ENCODE results near the gene TBCEL.
"Not testable (repeated sequence)": the region's sequence is repeated elsewhere in the genome, so short reads cannot be mapped to it uniquely, and the experiment has no call there.

The TBCEL gene

DNA sequence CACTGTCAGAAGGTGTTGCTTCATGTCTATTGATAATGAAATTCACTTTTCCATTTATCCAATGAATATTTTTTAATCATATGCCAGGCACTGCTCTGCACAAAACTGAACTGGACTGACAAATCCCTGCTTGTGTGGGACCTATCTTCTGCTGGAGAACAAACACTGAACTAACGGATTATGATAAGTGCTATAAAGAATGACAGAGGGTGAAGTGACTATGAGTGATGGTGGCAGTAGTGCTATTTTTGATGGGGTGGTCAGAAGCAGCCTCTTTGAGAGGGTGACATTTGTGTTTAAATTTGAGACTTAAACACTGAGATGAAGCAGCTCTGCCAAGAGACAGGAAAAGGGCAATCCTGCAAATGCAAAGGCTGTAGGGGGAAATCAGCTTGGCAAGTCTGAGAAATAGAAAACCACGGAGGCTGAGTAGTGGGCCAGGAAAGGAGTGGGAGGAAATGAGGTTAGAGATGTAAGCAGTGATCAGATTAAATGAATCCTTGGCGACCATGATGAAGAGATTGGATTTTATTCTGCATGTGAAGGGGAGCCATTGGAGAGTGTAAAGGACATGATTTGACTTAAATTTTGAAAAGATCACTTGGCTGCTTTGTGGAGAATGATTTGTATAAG lies 6.0 kb downstream of the TBCEL start:
- DNase-seq: no peak

DNA sequence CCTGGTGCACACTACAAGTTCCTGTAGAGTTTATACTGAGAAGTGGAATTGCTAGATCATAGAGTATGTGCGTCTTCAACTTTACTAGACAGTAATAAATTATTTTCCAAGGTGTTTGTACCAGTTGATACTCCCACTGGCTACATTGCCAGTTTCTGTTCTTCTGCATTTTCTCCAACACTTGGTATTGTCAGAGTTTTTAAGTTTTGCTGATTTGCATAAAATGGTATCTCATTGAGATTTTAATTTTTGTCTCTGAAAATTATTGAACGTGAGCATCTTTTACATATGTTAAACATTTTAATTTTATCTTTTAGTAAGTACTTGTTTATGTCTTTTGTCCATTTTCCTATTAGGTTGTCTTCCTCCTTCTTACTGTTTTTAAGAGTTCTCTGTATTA lies 7.3 kb downstream of the TBCEL start:
- no peak for DNase-seq

DNA sequence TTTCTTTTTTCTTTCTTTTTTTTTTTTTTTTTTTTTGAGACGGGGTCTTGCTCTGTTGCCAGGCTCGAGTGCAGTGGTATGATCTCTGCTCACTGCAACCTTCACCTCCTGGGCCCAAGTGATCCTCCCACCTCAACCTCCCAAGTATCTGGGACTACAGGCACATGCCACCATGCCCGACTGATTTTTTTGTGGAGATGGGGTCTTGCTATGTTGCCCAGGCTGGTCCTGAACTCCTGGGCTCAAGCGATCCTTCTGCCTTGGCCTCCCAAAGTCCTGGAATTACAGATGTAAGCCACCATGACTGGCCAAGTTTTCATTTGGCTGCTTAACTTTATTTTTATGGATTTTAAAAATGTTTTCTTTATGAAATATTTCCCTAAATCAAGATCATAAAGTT lies 7.7 kb downstream of the TBCEL start:
- not testable (repeated sequence) for DNase-seq

DNA sequence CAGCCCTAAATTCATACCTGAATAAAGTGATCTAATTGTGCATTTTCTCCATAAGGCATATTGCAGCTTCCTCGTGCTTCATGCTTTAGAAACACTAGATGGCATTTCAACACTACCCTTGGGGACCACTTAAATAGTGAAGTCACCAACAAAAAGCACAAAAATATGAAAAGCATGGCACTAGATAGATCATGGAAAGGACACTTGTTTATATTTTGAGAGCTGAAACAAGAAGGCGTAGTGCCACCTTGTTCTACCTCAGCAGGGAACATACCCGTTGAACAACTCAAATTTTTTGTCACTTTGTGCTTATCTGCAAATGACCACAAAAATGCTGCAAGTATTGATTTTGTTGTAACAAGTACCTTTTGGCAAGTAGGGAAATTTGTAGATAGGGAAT lies 8.6 kb downstream of the TBCEL start:
- DNase-seq: no peak

DNA sequence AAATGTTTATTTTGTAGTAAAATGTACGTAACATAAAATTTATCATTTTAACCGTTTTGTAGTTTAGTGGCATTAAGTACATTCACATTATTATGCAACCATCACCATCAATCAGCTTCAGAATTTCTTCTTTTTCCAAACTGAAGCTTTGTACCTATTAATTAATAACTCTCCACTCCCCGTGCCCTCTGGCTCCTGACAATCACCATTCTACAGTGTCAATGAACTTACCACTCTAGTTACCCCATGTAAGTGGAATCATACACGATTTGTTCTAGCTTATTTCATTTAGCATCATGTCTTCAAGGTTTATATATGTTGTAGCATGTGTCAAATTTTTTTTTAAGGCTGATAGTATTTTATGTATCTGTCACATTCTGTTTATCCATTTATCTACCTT lies 9.7 kb downstream of the TBCEL start:
- DNase-seq: no peak

DNA sequence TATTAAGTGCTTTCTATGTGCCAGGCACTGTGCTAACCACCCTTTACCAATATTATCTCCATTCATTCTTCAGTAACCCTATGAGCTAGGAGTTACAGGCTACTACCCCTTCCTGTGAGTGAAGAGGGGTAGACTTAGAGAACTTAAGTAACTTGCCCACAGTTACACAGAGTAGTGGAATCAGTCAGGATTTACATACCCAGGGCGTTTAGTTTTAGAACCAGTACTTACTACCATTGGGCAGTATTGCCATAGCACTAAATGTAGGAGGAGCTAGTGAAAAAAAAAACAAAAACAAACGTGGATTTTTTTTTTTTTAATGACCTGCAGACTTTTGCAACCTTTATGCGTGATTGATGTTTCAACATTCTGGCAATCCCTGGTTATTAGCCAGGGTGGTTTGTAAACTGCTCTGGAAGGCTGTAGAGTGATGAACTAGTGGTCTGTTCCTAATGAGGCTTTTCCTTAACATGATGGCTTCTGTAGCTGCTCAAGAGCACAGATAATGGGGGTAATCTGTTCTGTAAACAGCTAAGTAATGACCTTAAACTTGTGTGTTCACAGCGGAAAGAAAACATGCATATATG lies 11.4 kb downstream of the TBCEL start:
- DNase-seq: no peak

DNA sequence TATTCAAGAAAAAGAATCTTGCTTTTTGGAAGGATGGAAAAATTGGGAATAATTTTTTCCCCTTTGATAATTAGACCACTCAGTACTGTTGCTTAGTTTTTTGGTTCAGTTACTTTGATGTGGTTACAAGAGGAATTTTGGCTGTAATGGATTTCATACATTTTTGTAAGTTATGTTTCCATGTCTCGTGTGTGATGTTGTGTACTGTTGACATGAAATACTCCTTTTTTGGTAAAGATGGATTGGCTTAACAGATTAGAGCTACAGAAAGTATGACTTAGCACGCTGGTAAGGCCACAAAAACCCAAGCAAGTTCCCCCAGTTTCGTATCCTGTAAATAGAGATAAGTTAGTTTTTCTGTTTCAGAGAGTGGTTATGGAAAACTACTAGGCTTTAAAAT lies 11.9 kb downstream of the TBCEL start:
- DNase-seq: no peak

DNA sequence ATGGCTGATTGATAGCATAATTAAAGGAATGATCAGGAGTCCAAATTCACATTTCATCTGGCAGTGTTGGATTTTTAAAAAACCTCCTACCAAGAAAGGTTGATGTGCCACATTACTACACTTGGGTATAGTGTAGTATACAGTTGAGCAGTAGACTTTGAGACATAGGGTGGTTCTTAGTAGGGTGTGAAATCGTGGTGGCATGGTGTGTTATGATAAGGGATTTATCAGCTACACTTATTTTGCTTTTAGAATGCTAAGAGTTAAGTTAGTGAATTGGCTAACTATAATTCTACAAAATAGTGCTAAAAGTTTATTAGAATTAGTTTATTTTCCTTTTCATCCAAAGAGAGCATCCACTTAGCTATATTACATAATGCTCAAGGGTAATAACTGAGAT lies 13.1 kb downstream of the TBCEL start:
- no peak for DNase-seq

DNA sequence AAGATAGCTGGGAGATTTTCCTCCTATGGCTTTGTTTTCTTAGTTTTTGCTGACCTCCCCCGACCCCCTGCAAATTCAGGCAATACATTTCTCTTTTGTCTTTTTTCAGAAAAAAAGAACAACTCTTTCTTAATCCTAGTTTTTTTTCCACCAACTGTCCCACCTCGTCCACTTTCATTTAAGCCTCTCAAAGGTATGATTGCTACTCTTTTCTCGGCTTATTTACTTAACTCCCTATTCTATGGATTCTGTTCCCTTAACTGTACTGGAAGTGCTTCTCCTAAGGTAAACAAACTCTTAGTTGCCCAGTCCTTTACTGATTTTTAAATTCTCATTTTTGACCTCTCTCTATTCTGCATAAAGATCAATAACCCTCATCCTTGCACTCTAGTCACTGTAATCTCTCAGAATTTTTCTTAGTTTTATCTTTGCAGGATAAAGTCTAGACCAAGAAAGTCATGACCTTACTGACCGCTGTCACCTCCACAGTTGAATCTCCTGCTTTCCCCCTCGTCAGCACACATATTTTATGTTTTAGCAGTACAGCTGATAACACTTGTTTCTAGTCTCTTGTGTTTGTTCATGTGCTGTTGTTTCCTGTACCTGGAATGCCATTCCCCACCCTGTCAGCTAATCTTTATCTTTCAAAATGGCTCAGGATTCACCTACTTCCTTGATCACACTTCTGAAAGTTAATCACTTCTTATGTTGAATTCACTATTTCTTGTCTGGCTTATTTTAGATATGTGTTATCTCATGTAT lies 14.9 kb downstream of the TBCEL start:
- DNase-seq: no peak

DNA sequence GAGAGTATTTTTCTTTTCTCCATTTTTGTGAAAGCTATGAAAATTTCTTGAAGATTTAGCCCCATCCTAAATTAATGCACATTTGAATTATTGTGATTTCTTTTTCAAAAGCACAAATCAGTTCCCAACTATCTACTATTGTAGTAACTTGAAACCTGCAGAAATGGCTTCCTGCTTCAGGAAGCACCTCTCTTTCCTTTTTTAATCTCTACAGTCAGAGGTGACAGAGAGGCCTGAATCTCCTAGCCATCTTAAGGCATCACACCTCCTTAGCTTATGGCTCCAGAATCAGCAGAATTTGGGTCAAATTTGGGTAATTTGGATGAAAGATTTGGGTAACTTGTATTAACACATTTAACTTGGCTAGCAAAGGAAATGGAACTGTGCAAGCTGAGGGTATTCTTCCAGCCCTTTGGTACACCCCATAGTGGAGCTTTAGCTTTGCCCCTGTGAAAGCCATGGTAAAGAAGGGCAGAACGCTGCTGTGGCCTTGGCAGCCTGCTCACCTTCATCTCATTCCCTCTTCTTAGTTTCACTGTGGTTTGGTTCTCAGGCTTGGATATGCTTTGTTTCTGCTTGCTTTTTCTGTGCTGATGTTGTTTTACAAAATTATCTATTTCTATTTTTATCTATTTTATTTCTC lies 16.2 kb downstream of the TBCEL start:
- DNase-seq: no peak

DNA sequence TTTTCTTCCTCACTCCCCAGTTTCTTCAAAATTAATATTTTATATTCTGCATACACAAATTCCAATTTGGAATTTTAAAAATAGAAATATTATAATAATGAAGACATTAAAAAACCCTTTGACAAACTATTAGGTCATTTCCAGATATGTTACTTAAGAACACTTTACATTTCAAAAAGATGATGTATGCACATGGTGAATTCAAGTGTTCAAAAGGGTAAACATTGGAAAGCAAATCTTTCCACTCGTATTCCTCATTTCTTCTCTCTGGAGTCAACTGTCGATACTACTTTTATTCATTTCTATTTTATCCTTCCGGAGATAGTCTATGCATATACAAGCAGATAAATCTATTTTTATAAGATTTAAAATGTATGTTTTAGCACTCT lies 16.7 kb downstream of the TBCEL start:
- DNase-seq: no peak

DNA sequence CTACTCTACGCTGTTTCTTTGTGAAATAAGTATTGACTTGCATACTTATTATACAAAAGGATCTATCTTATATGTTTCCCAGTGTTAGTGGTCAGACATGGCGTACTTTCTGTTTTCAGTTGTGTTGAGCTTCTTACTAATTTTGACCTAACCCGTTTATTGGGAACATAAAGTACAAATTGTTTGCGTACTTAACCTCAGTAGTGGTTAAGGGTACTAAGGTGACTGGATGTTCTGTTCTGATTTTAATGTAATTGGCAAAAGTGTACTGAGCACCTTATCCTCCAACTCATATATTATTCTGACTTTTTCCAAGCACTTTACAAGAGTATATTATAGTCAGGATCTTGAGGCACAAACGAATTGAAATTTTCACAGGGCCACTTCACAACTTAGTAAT lies 17.2 kb downstream of the TBCEL start:
- no peak for DNase-seq

DNA sequence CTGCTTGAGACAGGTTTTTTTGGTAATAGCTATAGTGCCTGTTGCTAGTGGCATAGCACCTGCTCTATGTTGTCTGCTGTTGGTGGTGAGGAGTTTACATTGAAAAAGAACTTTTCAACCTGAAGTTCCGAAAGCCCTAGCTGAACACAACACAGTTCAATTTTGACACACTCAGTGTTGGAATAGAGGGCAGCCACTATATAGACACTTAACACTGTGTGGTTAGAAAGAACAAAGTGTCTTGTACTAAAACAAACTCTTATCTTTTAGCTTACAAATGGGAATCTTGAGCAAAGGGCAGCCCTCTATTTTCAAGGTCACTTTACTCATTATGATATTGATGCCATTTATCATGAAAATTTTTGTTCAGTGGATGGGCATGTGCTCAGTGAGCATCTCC lies 18.4 kb downstream of the TBCEL start:
- no peak for DNase-seq

DNA sequence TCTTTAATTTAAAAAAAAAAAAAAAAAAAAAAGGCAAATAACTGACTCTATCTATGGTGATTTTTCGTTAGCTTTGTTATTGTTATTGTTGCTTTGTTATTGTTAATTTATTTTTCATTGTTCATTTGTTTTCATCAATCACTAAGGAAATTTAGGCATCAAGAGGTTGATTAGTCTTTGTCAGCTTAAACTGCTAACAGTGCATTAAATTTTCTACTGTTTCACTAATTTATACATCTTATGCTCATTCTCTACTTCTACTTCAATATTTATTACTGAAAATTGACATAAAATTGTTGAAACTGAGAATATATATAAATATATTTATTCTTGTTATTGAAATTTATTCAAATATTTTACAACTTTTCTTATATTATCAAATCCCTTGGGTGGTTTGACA lies 24.0 kb downstream of the TBCEL start:
- no peak for DNase-seq

DNA sequence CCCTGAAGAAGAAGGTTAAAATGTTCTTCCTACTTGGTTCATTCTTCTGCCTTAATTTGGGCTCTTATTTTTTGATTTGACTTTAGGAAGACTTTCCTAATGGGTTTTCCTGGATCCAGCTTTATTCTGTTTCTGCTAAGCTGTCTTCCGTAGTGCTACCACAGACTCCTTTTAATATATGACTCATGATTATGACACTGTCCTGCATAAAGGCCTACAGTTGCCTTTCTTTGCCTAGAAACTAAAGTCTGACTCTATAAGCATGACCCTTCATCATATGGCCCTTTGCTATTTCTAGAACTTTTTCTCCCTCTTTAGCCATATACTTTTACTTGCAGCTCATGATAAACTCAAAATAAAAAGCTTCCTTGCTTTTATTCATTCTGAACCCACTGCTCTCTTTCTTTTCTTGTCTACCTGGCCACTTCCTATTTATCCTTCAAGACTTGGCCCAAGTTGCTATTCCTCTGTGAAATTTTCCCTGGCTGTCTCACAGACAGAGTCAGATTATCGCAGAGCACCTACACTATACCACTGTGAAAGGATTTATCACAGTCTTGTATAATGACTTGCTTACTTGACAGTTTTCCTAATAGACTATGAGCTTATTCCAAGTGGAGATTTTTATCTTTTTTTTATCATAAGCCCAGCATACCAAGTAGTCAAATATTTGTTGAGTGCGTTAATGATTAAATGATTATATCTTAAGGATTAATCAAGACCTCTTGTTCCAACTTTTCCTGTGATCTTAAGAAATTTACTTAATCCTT lies 24.7 kb downstream of the TBCEL start:
- DNase-seq: no peak

DNA sequence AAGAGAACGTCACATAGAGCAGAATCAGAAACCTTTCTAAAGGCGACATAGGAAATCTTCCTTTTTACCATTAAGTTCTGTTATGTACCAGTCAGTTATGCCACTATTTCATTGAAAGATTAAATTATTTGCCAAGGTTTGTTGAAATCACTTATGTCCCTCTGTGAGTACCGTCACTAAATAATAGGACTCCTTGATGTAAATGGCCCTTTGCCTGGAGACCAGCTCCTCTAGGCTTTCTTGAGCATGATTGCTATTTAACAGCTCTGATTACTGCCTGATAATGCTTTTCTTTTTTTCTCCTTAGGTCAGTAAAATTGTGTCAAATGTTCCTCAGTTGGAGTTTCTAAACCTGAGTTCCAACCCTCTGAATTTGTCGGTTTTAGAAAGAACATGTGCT lies 29.3 kb downstream of the TBCEL start:
- no peak for DNase-seq

DNA sequence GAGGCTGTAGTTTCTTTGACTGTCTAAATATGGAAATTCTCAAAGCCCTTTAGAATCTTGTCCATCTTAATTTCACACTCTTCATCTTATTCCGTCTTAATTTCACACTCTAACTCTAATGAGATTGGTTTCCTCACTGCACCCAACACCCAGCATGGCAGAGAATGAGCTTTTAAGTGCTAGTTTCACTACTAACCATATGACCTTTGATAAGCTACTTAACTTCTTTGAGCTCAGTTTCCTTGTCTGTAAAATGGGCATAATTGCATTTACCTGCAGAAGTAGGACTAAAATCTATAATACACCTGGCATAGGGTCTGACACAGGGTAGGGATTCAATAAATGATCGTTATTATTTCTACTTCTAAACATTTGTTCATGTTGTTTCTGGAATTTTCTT lies 30.4 kb downstream of the TBCEL start:
- DNase-seq: no peak

DNA sequence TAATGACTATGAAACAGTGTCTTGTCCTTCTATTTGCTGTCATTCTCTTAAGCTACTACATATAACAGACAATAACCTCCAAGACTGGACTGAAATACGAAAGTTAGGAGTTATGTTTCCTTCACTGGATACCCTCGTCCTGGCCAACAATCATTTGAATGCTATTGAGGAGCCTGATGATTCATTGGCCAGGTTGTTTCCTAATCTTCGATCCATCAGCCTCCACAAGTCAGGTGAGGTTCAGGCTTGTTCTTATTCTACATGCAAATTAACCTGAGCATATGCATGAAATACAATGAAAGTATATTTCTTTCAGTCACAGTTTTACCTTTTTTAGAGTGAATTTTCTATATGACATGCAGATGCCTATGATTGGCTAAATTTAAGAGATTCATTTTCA lies 31.2 kb downstream of the TBCEL start:
- DNase-seq: no peak

DNA sequence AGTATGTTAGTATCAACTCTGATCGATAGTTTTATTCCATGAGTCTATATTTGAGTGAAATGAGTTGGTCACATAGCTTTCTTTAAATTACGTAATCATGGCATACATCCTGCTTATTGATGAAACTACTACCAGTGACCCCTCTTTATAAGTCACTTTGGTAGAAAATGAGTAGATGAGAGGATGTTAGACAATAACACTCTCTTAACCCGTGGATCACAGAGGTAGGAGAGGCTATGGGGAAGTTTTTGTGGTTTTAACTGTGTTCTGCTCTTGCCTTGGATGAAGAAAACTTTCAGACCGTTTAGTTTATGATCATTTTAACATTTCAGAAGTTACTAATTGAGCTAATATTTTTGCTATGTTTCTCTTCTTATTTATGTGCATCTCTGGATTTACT lies 34.0 kb downstream of the TBCEL start:
- DNase-seq: no peak

DNA sequence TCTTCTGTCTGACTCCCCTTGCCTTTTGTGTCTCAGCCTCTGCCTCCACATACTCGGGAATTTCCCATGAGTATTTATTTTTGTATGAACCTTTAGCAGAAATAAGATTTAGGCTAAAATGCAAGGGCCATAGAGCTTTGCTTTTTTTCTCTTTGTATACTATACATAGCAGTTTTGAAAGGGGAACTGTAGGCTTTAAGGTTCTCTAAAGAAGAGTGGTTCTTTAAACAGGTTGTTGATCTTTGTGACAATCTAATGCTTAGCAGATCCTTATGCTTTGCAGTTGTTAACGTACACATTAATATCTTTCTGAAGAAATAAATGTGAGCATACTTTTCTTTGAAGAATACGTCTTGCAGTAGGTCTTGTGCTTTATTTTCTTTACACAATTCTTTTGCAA lies 35.0 kb downstream of the TBCEL start:
- no peak for DNase-seq

DNA sequence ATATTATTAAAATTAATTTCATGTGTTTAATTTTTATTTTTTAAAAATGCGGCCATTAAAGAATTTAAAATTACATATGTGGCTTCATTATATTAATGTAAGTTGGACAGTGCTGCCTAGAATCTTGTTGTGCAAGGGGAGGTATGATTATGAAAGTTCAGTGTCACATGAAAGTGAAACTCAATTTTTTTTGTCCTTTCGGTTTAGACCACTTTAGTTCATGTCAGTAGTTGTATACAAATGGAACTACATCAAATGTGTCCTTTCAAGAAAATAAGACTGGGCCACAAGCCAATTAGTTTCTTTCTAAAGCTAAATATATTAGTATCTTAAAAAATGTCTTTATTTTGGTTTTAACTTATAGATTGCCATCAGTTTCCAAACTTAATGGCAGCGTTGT lies 35.7 kb downstream of the TBCEL start:
- no peak for DNase-seq

DNA sequence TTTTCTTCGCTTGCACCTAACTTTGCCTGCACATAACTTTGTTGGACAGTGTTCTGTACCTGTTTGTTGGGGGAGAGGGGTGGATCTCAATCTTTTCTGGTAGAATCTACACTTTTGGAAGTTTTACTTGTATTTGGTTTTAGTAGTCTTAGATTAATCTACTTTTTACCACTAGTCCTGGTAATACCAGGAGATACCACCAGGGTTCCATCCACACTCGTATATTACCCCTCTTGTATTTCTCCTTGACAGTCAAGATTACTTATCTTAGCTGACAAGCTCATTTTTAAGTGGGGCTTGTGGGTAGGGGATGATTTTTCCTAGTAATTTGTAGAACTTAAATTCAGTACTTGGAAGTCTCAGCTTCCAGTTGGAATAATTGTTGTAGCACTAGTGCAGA lies 39.8 kb downstream of the TBCEL start:
- DNase-seq: no peak

DNA sequence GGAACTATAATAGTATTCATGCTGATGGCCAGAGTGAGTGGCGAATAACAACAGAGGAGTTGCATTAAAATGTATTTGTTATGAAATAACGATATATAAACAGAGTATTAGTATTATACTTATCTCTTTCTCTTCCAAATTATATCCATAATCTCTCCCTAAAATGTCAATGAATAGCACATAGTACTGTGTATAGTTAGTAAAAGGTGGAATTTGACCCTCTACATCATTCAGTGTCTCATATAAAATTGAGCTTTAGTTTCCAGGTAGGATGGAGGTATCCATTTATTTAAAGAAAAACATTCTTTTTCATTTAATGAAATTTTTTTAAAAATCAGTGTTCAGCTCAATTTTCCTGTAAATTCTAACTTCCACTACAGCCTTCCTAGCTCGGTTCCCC lies 42.7 kb downstream of the TBCEL start:
- DNase-seq: no peak

Measured in eye (tissue), 1 donor.